Activated CD4-positive, CD25-positive, alpha-beta regulatory T cell treated with anti-CD3 and anti-CD28 coated beads, Interleukin-2, amount 50 U/mL, for 24 hours (primary cell): ENCODE measurements around the gene LHB.

ENCODE experiments used
- ATAC-seq, 2 donors: fragments of 150-1000 bp; cut with Tn5 transposase; one replicate each; pipeline ENCODE4 v1.10.0; 2021; ENCODE audit warnings: mild to moderate bottlenecking in 1 of 2, moderate library complexity in 1 of 2

LHB gene

GRCh38 chr19:49009828-49010227, 7.1 kb downstream of the LHB start:
- no peak for ATAC-seq

- no peak for ATAC-seq
Measured at GRCh38 chr19:49006905-49007304, 10.0 kb downstream of the LHB start.

- no peak for ATAC-seq
Measured at GRCh38 chr19:49004964-49005614, 11.8 kb downstream of the LHB start.

- no peak for ATAC-seq
Measured at GRCh38 chr19:49004133-49004532, 12.8 kb downstream of the LHB start.

- peak; percentile 77 to 86 for ATAC-seq
Measured at GRCh38 chr19:48999481-49000325, 17.2 kb downstream of the LHB start.

GRCh38 chr19:48997972-48998371, 18.9 kb downstream of the LHB start:
- no peak for ATAC-seq

GRCh38 chr19:48994035-48994386, 22.9 kb downstream of the LHB start:
- no peak for ATAC-seq

GRCh38 chr19:48993175-48994034, 23.5 kb downstream of the LHB start, which contains the start of the genes GYS1 and RUVBL2:
GYS1 (minus strand) TSS chr19:48993309; CDS start chr19:48993112, 197 bp downstream.
RUVBL2 (plus strand) TSS chr19:48993887; CDS start chr19:48993912, 25 bp downstream.
- ATAC-seq, result peak; percentile 92 to 94

GRCh38 chr19:48992581-48993174, 24.2 kb downstream of the LHB start:
- ATAC-seq, result no peak

- ATAC-seq, result no peak
Measured at GRCh38 chr19:48991873-48992580, 24.9 kb downstream of the LHB start.

- ATAC-seq, result no peak
Measured at GRCh38 chr19:48991011-48991609, 25.8 kb downstream of the LHB start.

- ATAC-seq, result no peak
Measured at GRCh38 chr19:48990400-48990799, 26.5 kb downstream of the LHB start.

GRCh38 chr19:48989701-48990291, 27.1 kb downstream of the LHB start:
- ATAC-seq, result no peak

- no peak for ATAC-seq
Measured at GRCh38 chr19:48988860-48989259, 28.0 kb downstream of the LHB start.

GRCh38 chr19:48988286-48988685, 28.6 kb downstream of the LHB start:
- ATAC-seq, result no peak

GRCh38 chr19:48987323-48987722, 29.6 kb downstream of the LHB start:
- no peak for ATAC-seq

- ATAC-seq, result no peak
Measured at GRCh38 chr19:48986211-48986610, 30.7 kb downstream of the LHB start.

GRCh38 chr19:48985711-48986110, 31.2 kb downstream of the LHB start:
- ATAC-seq, result no peak

- no peak for ATAC-seq
Measured at GRCh38 chr19:48982280-48982679, 34.6 kb downstream of the LHB start.

- ATAC-seq, result no peak
Measured at GRCh38 chr19:48977061-48977460, 39.8 kb downstream of the LHB start.
